ENCODE measurements around the gene MALRD1.

The MALRD1 gene

GRCh38 chr10:19518109-19518508 lies 469.5 kb downstream of the MALRD1 start:
- H3K4ac ChIP-seq (ENCODE audit: low read depth, low read length), result no peak overlapping the region
- H3K4me3 ChIP-seq (ENCODE audit: low read length), result no peak overlapping the region
- H3K9ac ChIP-seq (ENCODE audit: low read length), result no peak overlapping the region
- H4K5ac ChIP-seq (ENCODE audit: low read length), result no peak overlapping the region
- H3K27ac ChIP-seq (ENCODE audit: low read depth, low read length), result no peak overlapping the region
- H3K36me3 ChIP-seq (ENCODE audit: control insufficient read depth, insufficient read depth, low read length), result no peaks in the 10 kb centered on the region
- no peak overlapping the region for H2BK120ac ChIP-seq (ENCODE audit: low read depth, low read length)
- no peaks in the 10 kb centered on the region for H3K79me2 ChIP-seq (ENCODE audit: control insufficient read depth, insufficient read depth, low read length)
- no peak overlapping the region for H3K4me2 ChIP-seq (ENCODE audit: low read length)
- H3K56ac ChIP-seq (ENCODE audit: low read length), result no peak overlapping the region
- H3K79me1 ChIP-seq (ENCODE audit: low read length), result no peaks in the 10 kb centered on the region
- DNase-seq, result no peak
- no peak overlapping the region for H2BK5ac ChIP-seq (ENCODE audit: low read length)
- H3K23ac ChIP-seq (ENCODE audit: low read length), result no peak overlapping the region
- H2BK15ac ChIP-seq (replicated peaks; ENCODE audit: low read depth), result no peak overlapping the region
- no peaks in the 10 kb centered on the region for H3K4me1 ChIP-seq (ENCODE audit: control insufficient read depth, low read depth, low read length)
- H3K27me3 ChIP-seq (ENCODE audit: insufficient read depth, low read length, poor library complexity), result no peaks in the 10 kb centered on the region
- H2AK5ac ChIP-seq (ENCODE audit: low read length), result no peak overlapping the region
- H4K8ac ChIP-seq (ENCODE audit: low read depth, low read length), result no peak overlapping the region
- no peak overlapping the region for H3K18ac ChIP-seq (ENCODE audit: low read length)

- Histone ChIP-seq H3K4me2 (ENCODE audit: low read length) (no peak overlapping the region), H3K27me3 (ENCODE audit: insufficient read depth, low read length, poor library complexity) (no peaks in the 10 kb centered on the region), H3K79me2 (ENCODE audit: control insufficient read depth, insufficient read depth, low read length) (no peaks in the 10 kb centered on the region), H3K4ac (ENCODE audit: low read depth, low read length) (no peak overlapping the region), H4K5ac (ENCODE audit: low read length) (no peak overlapping the region), H3K23ac (ENCODE audit: low read length) (no peak overlapping the region), H3K4me3 (ENCODE audit: low read length) (no peak overlapping the region), H4K8ac (ENCODE audit: low read depth, low read length) (no peak overlapping the region), H2BK120ac (ENCODE audit: low read depth, low read length) (no peak overlapping the region), H2BK15ac (replicated peaks; ENCODE audit: low read depth) (no peak overlapping the region), H3K27ac (ENCODE audit: low read depth, low read length) (no peak overlapping the region), H2BK5ac (ENCODE audit: low read length) (no peak overlapping the region), H3K36me3 (ENCODE audit: control insufficient read depth, insufficient read depth, low read length) (no peaks in the 10 kb centered on the region), H3K79me1 (ENCODE audit: low read length) (no peaks in the 10 kb centered on the region), H3K4me1 (ENCODE audit: control insufficient read depth, low read depth, low read length) (no peaks in the 10 kb centered on the region), H3K56ac (ENCODE audit: low read length) (no peak overlapping the region), H2AK5ac (ENCODE audit: low read length) (no peak overlapping the region), H3K18ac (ENCODE audit: low read length) (no peak overlapping the region), H3K9ac (ENCODE audit: low read length) (no peak overlapping the region)
- no peak for DNase-seq
- no CpG with 5 or more reads among the region's 1 CpG for WGBS (ENCODE audit: extremely low coverage, insufficient coverage, low lambda C conversion rate)
Observed at GRCh38 chr10:19518632-19519031, 470.0 kb downstream of the MALRD1 start.

GRCh38 chr10:19531324-19531723 lies 482.7 kb downstream of the MALRD1 start:
- Histone ChIP-seq H3K4me2 (ENCODE audit: low read length) (no peak overlapping the region), H3K4me3 (ENCODE audit: low read length) (no peak overlapping the region), H3K4me1 (ENCODE audit: control insufficient read depth, low read depth, low read length) (no peaks in the 10 kb centered on the region), H2AK5ac (ENCODE audit: low read length) (no peak overlapping the region), H3K27ac (ENCODE audit: low read depth, low read length) (no peak overlapping the region), H3K79me2 (ENCODE audit: control insufficient read depth, insufficient read depth, low read length) (no peaks in the 10 kb centered on the region), H3K18ac (ENCODE audit: low read length) (no peak overlapping the region), H3K9ac (ENCODE audit: low read length) (no peak overlapping the region), H2BK15ac (replicated peaks; ENCODE audit: low read depth) (no peak overlapping the region), H4K8ac (ENCODE audit: low read depth, low read length) (no peak overlapping the region), H3K23ac (ENCODE audit: low read length) (no peak overlapping the region), H3K56ac (ENCODE audit: low read length) (no peak overlapping the region), H3K27me3 (ENCODE audit: insufficient read depth, low read length, poor library complexity) (no peaks in the 10 kb centered on the region), H2BK120ac (ENCODE audit: low read depth, low read length) (no peak overlapping the region), H3K36me3 (ENCODE audit: control insufficient read depth, insufficient read depth, low read length) (no peaks in the 10 kb centered on the region), H2BK5ac (ENCODE audit: low read length) (no peak overlapping the region), H4K5ac (ENCODE audit: low read length) (no peak overlapping the region), H3K79me1 (ENCODE audit: low read length) (no peaks in the 10 kb centered on the region), H3K4ac (ENCODE audit: low read depth, low read length) (no peak overlapping the region)
- no CpG with 5 or more reads among the region's 3 CpGs for WGBS (ENCODE audit: extremely low coverage, insufficient coverage, low lambda C conversion rate)
- no peak for DNase-seq

GRCh38 chr10:19532411-19532810 lies 483.8 kb downstream of the MALRD1 start:
- Histone ChIP-seq H3K79me2 (ENCODE audit: control insufficient read depth, insufficient read depth, low read length) (no peaks in the 10 kb centered on the region), H3K36me3 (ENCODE audit: control insufficient read depth, insufficient read depth, low read length) (no peaks in the 10 kb centered on the region), H2AK5ac (ENCODE audit: low read length) (no peak overlapping the region), H3K4me2 (ENCODE audit: low read length) (no peak overlapping the region), H3K27ac (ENCODE audit: low read depth, low read length) (no peak overlapping the region), H3K27me3 (ENCODE audit: insufficient read depth, low read length, poor library complexity) (no peaks in the 10 kb centered on the region), H3K18ac (ENCODE audit: low read length) (no peak overlapping the region), H4K5ac (ENCODE audit: low read length) (no peak overlapping the region), H3K23ac (ENCODE audit: low read length) (no peak overlapping the region), H3K4me1 (ENCODE audit: control insufficient read depth, low read depth, low read length) (no peaks in the 10 kb centered on the region), H2BK120ac (ENCODE audit: low read depth, low read length) (no peak overlapping the region), H4K8ac (ENCODE audit: low read depth, low read length) (no peak overlapping the region), H2BK15ac (replicated peaks; ENCODE audit: low read depth) (no peak overlapping the region), H3K79me1 (ENCODE audit: low read length) (no peaks in the 10 kb centered on the region), H2BK5ac (ENCODE audit: low read length) (no peak overlapping the region), H3K4ac (ENCODE audit: low read depth, low read length) (no peak overlapping the region), H3K4me3 (ENCODE audit: low read length) (no peak overlapping the region), H3K56ac (ENCODE audit: low read length) (no peak overlapping the region), H3K9ac (ENCODE audit: low read length) (no peak overlapping the region)
- WGBS (ENCODE audit: extremely low coverage, insufficient coverage, low lambda C conversion rate), result no CpG with 5 or more reads among the region's 3 CpGs
- no peak for DNase-seq

- Histone ChIP-seq H2AK5ac (ENCODE audit: low read length) (no peak overlapping the region), H3K79me2 (ENCODE audit: control insufficient read depth, insufficient read depth, low read length) (no peaks in the 10 kb centered on the region), H3K56ac (ENCODE audit: low read length) (no peak overlapping the region), H3K36me3 (ENCODE audit: control insufficient read depth, insufficient read depth, low read length) (no peaks in the 10 kb centered on the region), H3K9ac (ENCODE audit: low read length) (no peak overlapping the region), H3K27me3 (ENCODE audit: insufficient read depth, low read length, poor library complexity) (no peaks in the 10 kb centered on the region), H4K5ac (ENCODE audit: low read length) (no peak overlapping the region), H3K4me3 (ENCODE audit: low read length) (no peak overlapping the region), H3K79me1 (ENCODE audit: low read length) (no peaks in the 10 kb centered on the region), H2BK5ac (ENCODE audit: low read length) (no peak overlapping the region), H4K8ac (ENCODE audit: low read depth, low read length) (no peak overlapping the region), H3K18ac (ENCODE audit: low read length) (no peak overlapping the region), H3K4me2 (ENCODE audit: low read length) (no peak overlapping the region), H3K27ac (ENCODE audit: low read depth, low read length) (no peak overlapping the region), H3K23ac (ENCODE audit: low read length) (no peak overlapping the region), H3K4ac (ENCODE audit: low read depth, low read length) (no peak overlapping the region), H2BK15ac (replicated peaks; ENCODE audit: low read depth) (no peak overlapping the region), H3K4me1 (ENCODE audit: control insufficient read depth, low read depth, low read length) (no peaks in the 10 kb centered on the region), H2BK120ac (ENCODE audit: low read depth, low read length) (no peak overlapping the region)
- WGBS (ENCODE audit: extremely low coverage, insufficient coverage, low lambda C conversion rate), result no CpG with 5 or more reads among the region's 3 CpGs
- DNase-seq, result no peak
Observed at GRCh38 chr10:19541299-19541698, 492.7 kb downstream of the MALRD1 start.

- Histone ChIP-seq H3K4me1 (ENCODE audit: control insufficient read depth, low read depth, low read length) (no peaks in the 10 kb centered on the region), H3K23ac (ENCODE audit: low read length) (no peak overlapping the region), H3K27ac (ENCODE audit: low read depth, low read length) (no peak overlapping the region), H2BK15ac (replicated peaks; ENCODE audit: low read depth) (no peak overlapping the region), H3K4ac (ENCODE audit: low read depth, low read length) (no peak overlapping the region), H2AK5ac (ENCODE audit: low read length) (no peak overlapping the region), H3K18ac (ENCODE audit: low read length) (no peak overlapping the region), H3K27me3 (ENCODE audit: insufficient read depth, low read length, poor library complexity) (no peaks in the 10 kb centered on the region), H3K4me2 (ENCODE audit: low read length) (no peak overlapping the region), H3K4me3 (ENCODE audit: low read length) (no peak overlapping the region), H2BK5ac (ENCODE audit: low read length) (no peak overlapping the region), H3K9ac (ENCODE audit: low read length) (no peak overlapping the region), H3K79me2 (ENCODE audit: control insufficient read depth, insufficient read depth, low read length) (no peaks in the 10 kb centered on the region), H4K5ac (ENCODE audit: low read length) (no peak overlapping the region), H3K79me1 (ENCODE audit: low read length) (no peaks in the 10 kb centered on the region), H3K36me3 (ENCODE audit: control insufficient read depth, insufficient read depth, low read length) (no peaks in the 10 kb centered on the region), H2BK120ac (ENCODE audit: low read depth, low read length) (no peak overlapping the region), H3K56ac (ENCODE audit: low read length) (no peak overlapping the region), H4K8ac (ENCODE audit: low read depth, low read length) (no peak overlapping the region)
- no peak for DNase-seq
- WGBS (ENCODE audit: extremely low coverage, insufficient coverage, low lambda C conversion rate), result no CpG with 5 or more reads among the region's 3 CpGs
Observed at GRCh38 chr10:19546224-19546623, 497.6 kb downstream of the MALRD1 start.

Measured in mesendoderm (in vitro differentiated cells).